ENCODE results near the gene EXOC6.

DNA sequence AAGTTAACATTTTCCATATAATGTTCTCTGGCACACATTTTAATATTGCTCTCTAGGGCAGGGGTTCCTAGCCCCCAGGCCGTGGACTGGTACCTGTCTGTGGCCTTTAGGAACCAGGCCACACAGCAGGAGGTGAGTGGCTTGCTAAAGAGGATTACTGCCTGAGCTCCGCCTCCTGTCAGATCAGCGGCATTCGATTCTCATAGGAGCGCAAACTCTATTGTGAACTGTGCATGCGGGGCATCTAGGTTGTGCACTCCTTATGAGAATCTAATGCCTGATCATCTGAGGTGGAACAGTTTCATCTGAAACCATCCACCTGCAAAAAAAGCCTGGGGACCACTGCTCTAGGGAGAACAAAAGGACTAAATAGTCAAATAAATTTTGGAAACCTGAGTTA, 65.7 kb downstream of the EXOC6 start:
- TF ChIP-seq POLR2AphosphoS5 (IDR thresholded peaks at IDR 0.05): no peak
- TF ChIP-seq, protein P1, sequence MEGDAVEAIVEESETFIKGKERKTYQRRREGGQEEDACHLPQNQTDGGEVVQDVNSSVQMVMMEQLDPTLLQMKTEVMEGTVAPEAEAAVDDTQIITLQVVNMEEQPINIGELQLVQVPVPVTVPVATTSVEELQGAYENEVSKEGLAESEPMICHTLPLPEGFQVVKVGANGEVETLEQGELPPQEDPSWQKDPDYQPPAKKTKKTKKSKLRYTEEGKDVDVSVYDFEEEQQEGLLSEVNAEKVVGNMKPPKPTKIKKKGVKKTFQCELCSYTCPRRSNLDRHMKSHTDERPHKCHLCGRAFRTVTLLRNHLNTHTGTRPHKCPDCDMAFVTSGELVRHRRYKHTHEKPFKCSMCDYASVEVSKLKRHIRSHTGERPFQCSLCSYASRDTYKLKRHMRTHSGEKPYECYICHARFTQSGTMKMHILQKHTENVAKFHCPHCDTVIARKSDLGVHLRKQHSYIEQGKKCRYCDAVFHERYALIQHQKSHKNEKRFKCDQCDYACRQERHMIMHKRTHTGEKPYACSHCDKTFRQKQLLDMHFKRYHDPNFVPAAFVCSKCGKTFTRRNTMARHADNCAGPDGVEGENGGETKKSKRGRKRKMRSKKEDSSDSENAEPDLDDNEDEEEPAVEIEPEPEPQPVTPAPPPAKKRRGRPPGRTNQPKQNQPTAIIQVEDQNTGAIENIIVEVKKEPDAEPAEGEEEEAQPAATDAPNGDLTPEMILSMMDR (IDR thresholded peaks at IDR 0.05): no peak
